ENCODE measurements around the gene MED13L.

The MED13L gene

DNA sequence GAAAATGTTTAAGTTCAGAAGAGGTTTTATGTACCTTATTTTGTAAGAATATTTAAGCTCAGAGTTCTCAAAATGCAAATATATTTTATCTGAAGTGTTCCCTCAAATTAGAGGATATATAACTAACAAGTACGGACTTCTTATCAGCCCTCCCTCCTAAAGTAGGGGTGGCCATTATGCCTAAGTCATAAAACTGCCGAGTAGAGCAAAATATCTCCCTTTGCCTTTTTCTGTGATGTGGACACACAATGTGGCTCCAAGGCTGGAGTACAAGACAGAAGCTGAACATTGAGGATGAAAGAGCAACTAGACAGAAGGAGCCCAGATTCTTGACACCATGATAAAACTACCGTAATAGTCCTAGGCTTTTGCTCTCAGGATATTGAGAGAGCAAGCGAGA lies 120.9 kb downstream of the MED13L start:
- H3K36me3 ChIP-seq: no peaks in the 10 kb centered on the region
- TF ChIP-seq CTCF (IDR thresholded peaks at IDR 0.05; ENCODE audit: low read depth, low read length): no peak
- no peaks in the 10 kb centered on the region for H3K27me3 ChIP-seq (ENCODE audit: insufficient read depth, low read depth, severe bottlenecking)
- H3K4me3 ChIP-seq (ENCODE audit: low read depth, low read length): no peak overlapping the region
- no peak for DNase-seq
- H3K9me3 ChIP-seq (ENCODE audit: severe bottlenecking): no peaks in the 10 kb centered on the region
- H3K27ac ChIP-seq: no peak overlapping the region

- Histone ChIP-seq H3K27ac (no peak overlapping the region), H3K9me3 (ENCODE audit: severe bottlenecking) (no peaks in the 10 kb centered on the region), H3K4me3 (ENCODE audit: low read depth, low read length) (no peak overlapping the region), H3K36me3 (no peaks in the 10 kb centered on the region), H3K27me3 (ENCODE audit: insufficient read depth, low read depth, severe bottlenecking) (no peaks in the 10 kb centered on the region)
- TF ChIP-seq CTCF (IDR thresholded peaks at IDR 0.05; ENCODE audit: low read depth, low read length): no peak
- no peak for DNase-seq
These were observed 122.1 kb downstream of the MED13L start for GRCh38 chr12:116155383-116155782.

DNA sequence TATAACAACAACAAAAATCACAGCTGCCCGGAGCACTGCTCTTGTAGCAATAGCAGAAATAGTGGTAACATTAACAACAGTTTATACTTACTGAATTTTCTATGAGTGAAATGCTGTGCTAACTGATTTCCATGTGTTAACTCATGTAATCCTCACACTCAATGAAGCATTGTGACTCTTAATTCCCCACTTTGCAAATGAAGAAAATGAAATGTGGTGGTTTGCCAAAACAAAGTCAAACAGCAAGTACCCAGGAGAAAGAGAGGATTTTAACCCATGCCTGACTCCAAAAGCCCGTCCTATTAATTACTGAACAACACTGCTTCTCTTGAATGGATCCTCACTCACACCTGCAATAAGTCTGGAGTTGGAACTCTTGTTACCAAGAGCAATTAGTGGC lies 123.5 kb downstream of the MED13L start:
- Histone ChIP-seq H3K27me3 (ENCODE audit: insufficient read depth, low read depth, severe bottlenecking) (no peaks in the 10 kb centered on the region), H3K9me3 (ENCODE audit: severe bottlenecking) (no peaks in the 10 kb centered on the region), H3K36me3 (no peaks in the 10 kb centered on the region), H3K27ac (no peak overlapping the region), H3K4me3 (ENCODE audit: low read depth, low read length) (no peak overlapping the region)
- DNase-seq: no peak
- no peak for TF ChIP-seq CTCF (IDR thresholded peaks at IDR 0.05; ENCODE audit: low read depth, low read length)

GRCh38 chr12:116153113-116153512 lies 124.4 kb downstream of the MED13L start:
- no peak for TF ChIP-seq CTCF (IDR thresholded peaks at IDR 0.05; ENCODE audit: low read depth, low read length)
- no peak for DNase-seq
- Histone ChIP-seq H3K27ac (no peak overlapping the region), H3K36me3 (no peaks in the 10 kb centered on the region), H3K4me3 (ENCODE audit: low read depth, low read length) (no peak overlapping the region), H3K27me3 (ENCODE audit: insufficient read depth, low read depth, severe bottlenecking) (no peaks in the 10 kb centered on the region), H3K9me3 (ENCODE audit: severe bottlenecking) (no peaks in the 10 kb centered on the region)

DNA sequence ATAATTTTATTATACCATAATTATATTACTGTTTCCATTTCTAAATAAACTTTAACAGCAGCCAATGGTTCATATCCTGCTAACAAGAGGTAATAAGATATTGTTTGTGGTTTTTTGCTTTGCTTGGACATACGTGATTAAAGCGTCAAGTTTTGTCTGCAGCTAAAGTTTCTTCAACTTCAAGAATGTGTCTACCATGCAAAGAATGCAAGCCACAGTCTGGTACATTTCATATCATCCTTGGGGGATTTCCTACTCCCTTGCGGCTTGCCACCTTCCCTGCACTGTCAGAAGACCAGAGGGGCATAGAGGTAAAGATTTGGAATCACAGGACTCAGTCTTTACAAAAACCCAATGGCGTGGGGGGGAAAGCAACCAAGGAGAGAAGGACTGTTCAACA lies 125.2 kb downstream of the MED13L start:
- Histone ChIP-seq H3K36me3 (no peaks in the 10 kb centered on the region), H3K27me3 (ENCODE audit: insufficient read depth, low read depth, severe bottlenecking) (no peaks in the 10 kb centered on the region), H3K27ac (no peak overlapping the region), H3K9me3 (ENCODE audit: severe bottlenecking) (no peaks in the 10 kb centered on the region), H3K4me3 (ENCODE audit: low read depth, low read length) (no peak overlapping the region)
- no peak for TF ChIP-seq CTCF (IDR thresholded peaks at IDR 0.05; ENCODE audit: low read depth, low read length)
- no peak for DNase-seq

- no peak for TF ChIP-seq CTCF (IDR thresholded peaks at IDR 0.05; ENCODE audit: low read depth, low read length)
- DNase-seq: no peak
- no peaks in the 10 kb centered on the region for H3K36me3 ChIP-seq
- H3K27ac ChIP-seq: no peak overlapping the region
- no peaks in the 10 kb centered on the region for H3K27me3 ChIP-seq (ENCODE audit: insufficient read depth, low read depth, severe bottlenecking)
- no peak overlapping the region for H3K4me3 ChIP-seq (ENCODE audit: low read depth, low read length)
- no peaks in the 10 kb centered on the region for H3K9me3 ChIP-seq (ENCODE audit: severe bottlenecking)
These were observed 127.0 kb downstream of the MED13L start for GRCh38 chr12:116150452-116150851.
